ENCODE results near the gene TMEM87B. TPM values are rescaled to one million over a fixed set of nuclear protein-coding genes. Genes with fewer than 3 reads are reported as not detected.

TMEM87B gene
- total RNA-seq, 1 experiment from 2014 or later, result 16.3 TPM

GRCh38 chr2:112159454-112159921 is 104.4 kb downstream of the TMEM87B start:
- no peaks in the 10 kb centered on the region for H3K4me1 Mint-ChIP-seq (ENCODE audit: low read depth, unreplicated experiment)
- intact Hi-C loops (cut with micrococcal nuclease; ENCODE audit: unreplicated experiment), result no loop called here

DNA sequence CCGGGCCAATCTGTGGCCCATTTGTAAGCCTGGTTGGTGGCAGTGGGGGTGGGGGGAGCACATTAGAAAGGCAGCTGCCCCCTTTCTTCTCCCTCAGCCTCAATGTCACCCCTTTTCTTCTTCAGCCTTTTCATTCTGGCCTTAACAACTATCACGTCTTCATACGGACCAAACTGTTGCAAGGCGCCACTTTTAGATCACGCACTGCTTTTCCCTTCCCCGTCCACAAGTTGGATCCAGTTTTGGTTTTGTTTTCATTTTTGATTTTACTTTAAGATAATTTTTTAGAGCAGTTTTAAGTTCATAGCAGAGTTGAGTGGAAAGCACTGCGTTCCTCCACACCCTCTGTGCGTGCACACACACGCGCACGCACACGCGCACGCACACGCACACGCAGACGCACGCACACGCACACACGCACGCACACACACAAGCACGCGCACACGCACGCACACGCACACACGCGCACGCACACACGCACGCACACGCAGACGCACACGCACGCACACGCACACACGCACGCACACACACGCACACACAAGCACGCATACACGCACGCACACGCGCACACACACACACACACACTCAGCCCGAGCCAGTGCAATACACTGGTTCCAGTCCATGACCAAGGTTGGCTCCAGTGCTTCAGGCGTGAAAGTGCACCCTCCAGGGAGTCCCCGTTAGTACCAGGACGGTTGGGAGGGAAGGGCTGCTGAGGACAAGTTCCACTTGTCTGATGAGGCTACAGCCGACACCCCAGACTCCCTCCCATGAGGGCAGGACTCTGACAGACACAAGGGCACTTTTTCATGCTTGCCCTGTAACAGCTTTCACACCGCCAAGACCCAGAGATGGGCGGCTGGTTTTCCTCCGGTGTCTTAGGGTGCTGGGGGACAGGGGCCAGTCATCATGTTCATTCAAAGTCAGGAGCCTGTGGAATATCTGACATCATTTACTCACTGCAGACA is 105.5 kb downstream of the TMEM87B start:
- ChIA-PET CTCF (no interaction called here), POLR2A (no interaction called here)
- H3K9me3 Mint-ChIP-seq (ENCODE audit: unreplicated experiment), result no peaks in the 10 kb centered on the region
- no peak overlapping the region for H3K4me3 ChIP-seq (ENCODE audit: low read depth, low read length)
- peaks cover 2% of the 10 kb centered on the region for H3K27me3 Mint-ChIP-seq (ENCODE audit: insufficient read depth, unreplicated experiment)
- BruUV-seq (replicated peaks), result no TSS peak
- no peak overlapping the region for H3K4me3 Mint-ChIP-seq (ENCODE audit: unreplicated experiment)
- no peaks in the 10 kb centered on the region; the same call in 1 of the 2 replicates for H3K27me3 ChIP-seq (replicated peaks; ENCODE audit: control insufficient read depth, insufficient read depth, low read length)
- H3K36me3 ChIP-seq (ENCODE audit: control insufficient read depth, insufficient read depth, low read length), result no peaks in the 10 kb centered on the region
- DNase-seq, result no peak
- no peak for TF ChIP-seq CTCF (IDR thresholded peaks at IDR 0.05; ENCODE audit: insufficient read depth in 1 of 2, low read depth in 1 of 2, low read length in 1 of 2, severe bottlenecking in 1 of 2, unreplicated experiment in 1 of 2)
- intact Hi-C loops (cut with micrococcal nuclease; ENCODE audit: unreplicated experiment), result no loop called here
- no peaks in the 10 kb centered on the region for H3K4me1 Mint-ChIP-seq (ENCODE audit: low read depth, unreplicated experiment)
- no peaks in the 10 kb centered on the region for H3K36me3 Mint-ChIP-seq (ENCODE audit: insufficient read depth, unreplicated experiment)
- no peaks in the 10 kb centered on the region for H3K4me1 ChIP-seq
- no peak overlapping the region for H3K27ac Mint-ChIP-seq (ENCODE audit: unreplicated experiment)
- H3K9me3 ChIP-seq, result no peaks in the 10 kb centered on the region

More at GRCh38 chr2:112159454-112159921, 104.4 kb downstream of the TMEM87B start:
- POLR2A ChIA-PET, result interaction anchor here (0.6 kb wide), 1 partner anchor 203 kb away, joined by 3 read pairs; no protein-coding TSS in a partner anchor
- H3K27ac Mint-ChIP-seq (ENCODE audit: unreplicated experiment), result no peak overlapping the region
- no TSS peak for BruUV-seq (replicated peaks)
- no peak for TF ChIP-seq CTCF (IDR thresholded peaks at IDR 0.05; ENCODE audit: insufficient read depth in 1 of 2, low read depth in 1 of 2, low read length in 1 of 2, severe bottlenecking in 1 of 2, unreplicated experiment in 1 of 2)
- Histone ChIP-seq H3K36me3 (ENCODE audit: control insufficient read depth, insufficient read depth, low read length) (no peaks in the 10 kb centered on the region), H3K27me3 (replicated peaks; ENCODE audit: control insufficient read depth, insufficient read depth, low read length) (no peaks in the 10 kb centered on the region; the same call in 1 of the 2 replicates), H3K4me3 (ENCODE audit: low read depth, low read length) (no peak overlapping the region), H3K4me1 (no peaks in the 10 kb centered on the region), H3K9me3 (no peaks in the 10 kb centered on the region)
- H3K9me3 Mint-ChIP-seq (ENCODE audit: unreplicated experiment), result no peaks in the 10 kb centered on the region
- CTCF ChIA-PET, result no interaction called here
- no peaks in the 10 kb centered on the region for H3K36me3 Mint-ChIP-seq (ENCODE audit: insufficient read depth, unreplicated experiment)
- no peak for DNase-seq
- H3K4me3 Mint-ChIP-seq (ENCODE audit: unreplicated experiment), result no peak overlapping the region
- peaks cover 2% of the 10 kb centered on the region for H3K27me3 Mint-ChIP-seq (ENCODE audit: insufficient read depth, unreplicated experiment)

DNA sequence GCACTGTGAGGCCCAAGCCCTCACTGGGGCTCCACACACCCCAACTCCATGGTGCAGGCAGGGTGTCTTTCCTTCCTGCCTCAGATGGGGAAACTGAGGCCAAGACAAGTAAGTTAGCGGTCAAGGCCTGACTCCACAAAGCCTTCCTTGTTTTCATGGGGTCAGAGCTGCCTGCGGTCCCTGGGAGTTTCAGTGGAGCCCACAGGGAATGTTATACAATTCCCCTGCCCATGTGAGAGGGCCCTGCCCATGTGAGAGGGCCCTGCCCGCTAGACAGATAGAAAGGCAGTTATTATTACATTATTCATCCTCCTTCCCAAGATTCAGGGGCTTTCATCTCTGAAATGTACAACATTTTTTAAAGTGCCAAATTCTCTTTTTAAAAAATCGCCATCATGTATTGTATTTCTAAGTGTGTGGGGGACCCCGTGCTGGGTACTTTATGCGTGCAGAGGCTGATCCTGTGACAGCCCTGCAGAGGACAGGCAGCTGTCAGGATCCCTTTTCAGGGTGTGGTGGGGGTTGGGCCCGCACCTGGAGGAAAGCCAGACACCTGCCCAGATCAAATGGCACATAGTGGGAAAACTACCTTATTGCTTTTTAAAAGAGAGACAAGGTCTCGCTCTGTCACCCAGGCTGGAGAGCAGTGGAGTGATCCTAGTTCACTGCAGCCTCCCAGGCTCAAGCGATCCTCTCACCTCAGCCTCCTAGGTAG is 106.5 kb downstream of the TMEM87B start:
- DNase-seq, result no peak
- no peaks in the 10 kb centered on the region for H3K4me1 ChIP-seq
- H3K4me3 ChIP-seq (ENCODE audit: low read depth, low read length), result no peak overlapping the region
- Mint-ChIP-seq H3K9me3 (ENCODE audit: unreplicated experiment) (no peaks in the 10 kb centered on the region), H3K4me1 (ENCODE audit: low read depth, unreplicated experiment) (no peaks in the 10 kb centered on the region), H3K27ac (ENCODE audit: unreplicated experiment) (no peak overlapping the region), H3K36me3 (ENCODE audit: insufficient read depth, unreplicated experiment) (no peaks in the 10 kb centered on the region), H3K27me3 (ENCODE audit: insufficient read depth, unreplicated experiment) (peaks cover 2% of the 10 kb centered on the region), H3K4me3 (ENCODE audit: unreplicated experiment) (no peak overlapping the region)
- no peak for TF ChIP-seq CTCF (IDR thresholded peaks at IDR 0.05; ENCODE audit: insufficient read depth in 1 of 2, low read depth in 1 of 2, low read length in 1 of 2, severe bottlenecking in 1 of 2, unreplicated experiment in 1 of 2)
- H3K9me3 ChIP-seq, result no peaks in the 10 kb centered on the region
- no peaks in the 10 kb centered on the region for H3K36me3 ChIP-seq (ENCODE audit: control insufficient read depth, insufficient read depth, low read length)
- ChIA-PET POLR2A (no interaction called here), CTCF (no interaction called here)
- no TSS peak for BruUV-seq (replicated peaks)
- intact Hi-C loops (cut with micrococcal nuclease; ENCODE audit: unreplicated experiment), result no loop called here
- H3K27me3 ChIP-seq (replicated peaks; ENCODE audit: control insufficient read depth, insufficient read depth, low read length), result no peaks in the 10 kb centered on the region; the same call in 1 of the 2 replicates
